SK-N-SH treated with all-trans-retinoic acid at 6 μM for 48 hours (cell line): ENCODE results near the gene KDM2B.
A peak's percentile ranks its signal among the peaks of the same experiment; 100 is the strongest.

ENCODE experiments used
- ATAC-seq: fragments of 200-7000 bp; cut with Tn5 transposase; 3 replicates; pipeline ENCODE4 v1.9.1; 2020; ENCODE audit warnings: mild to moderate bottlenecking, moderate library complexity
- ARNTL ChIP-seq: fragments of 450-650 bp; formaldehyde crosslinking; IDR thresholded peaks from 2 replicates; pipeline ENCODE4 v1.5.0; 2020; ENCODE audit warnings: low read depth, mild to moderate bottlenecking, moderate library complexity, borderline replicate concordance
- BACH2 ChIP-seq: fragments of 250-450 bp; sonication (Bioruptor Pico); IDR thresholded peaks from 2 replicates; pipeline ENCODE4 v1.9.0; 2021; ENCODE audit warnings: mild to moderate bottlenecking, borderline replicate concordance
- CREB5 ChIP-seq: fragments of 250-450 bp; sonication (Bioruptor Pico); IDR thresholded peaks from 2 replicates; pipeline ENCODE4 v1.5.1; 2020; ENCODE audit warnings: low read depth, mild to moderate bottlenecking, moderate library complexity
- CSRNP3 ChIP-seq: fragments of 250-450 bp; sonication (Bioruptor Pico); IDR thresholded peaks from 2 replicates; pipeline ENCODE4 v1.5.1; 2021; ENCODE audit warnings: mild to moderate bottlenecking, moderate library complexity
- ESRRG ChIP-seq: fragments of 250-450 bp; sonication (Bioruptor Pico); IDR thresholded peaks from 2 replicates; pipeline ENCODE4 v1.6.1; 2021; ENCODE audit warnings: mild to moderate bottlenecking
- GLIS3 ChIP-seq: fragments of 250-450 bp; sonication (Bioruptor Pico); IDR thresholded peaks from 2 replicates; pipeline ENCODE4 v1.5.0; 2020; ENCODE audit warnings: mild to moderate bottlenecking, moderate library complexity
- ISL1 ChIP-seq: fragments of 250-450 bp; sonication (Bioruptor Pico); IDR thresholded peaks from 2 replicates; pipeline ENCODE4 v2.1.2; 2022; ENCODE audit warnings: mild to moderate bottlenecking, moderate library complexity
- OSR1 ChIP-seq: fragments of 250-450 bp; sonication (Bioruptor Pico); IDR thresholded peaks from 2 replicates; pipeline ENCODE4 v1.8.0; 2022; ENCODE audit warnings: moderate library complexity, mild to moderate bottlenecking, inconsistent platforms
- PPARA ChIP-seq: fragments of 250-450 bp; sonication (Bioruptor Pico); IDR thresholded peaks from 2 replicates; pipeline ENCODE4 v1.5.0; 2020; ENCODE audit warnings: mild to moderate bottlenecking, borderline replicate concordance
- RARB ChIP-seq: fragments of 250-450 bp; sonication (Bioruptor Pico); IDR thresholded peaks from 2 replicates; pipeline ENCODE4 v1.8.0; 2021; ENCODE audit warnings: mild to moderate bottlenecking, moderate library complexity
- SNAI2 ChIP-seq: fragments of 250-450 bp; sonication (Bioruptor Pico); IDR thresholded peaks from 2 replicates; pipeline ENCODE4 v1.5.0; 2020; ENCODE audit warnings: mild to moderate bottlenecking, moderate library complexity
- TCF4 ChIP-seq: fragments of 250-450 bp; sonication (Bioruptor Pico); IDR thresholded peaks from 2 replicates; pipeline ENCODE4 v1.8.0; 2021; ENCODE audit warnings: mild to moderate bottlenecking, moderate library complexity, borderline replicate concordance
- TOX ChIP-seq: fragments of 250-450 bp; sonication (Bioruptor Pico); IDR thresholded peaks from 2 replicates; pipeline ENCODE4 v1.8.0; 2021; ENCODE audit warnings: mild to moderate bottlenecking, moderate library complexity, borderline replicate concordance
- ZC3H10 ChIP-seq: fragments of 250-450 bp; sonication (Bioruptor Pico); IDR thresholded peaks from 2 replicates; pipeline ENCODE4 v1.5.1; 2021; ENCODE audit warnings: mild to moderate bottlenecking, moderate library complexity
- ZFP3 ChIP-seq: fragments of 250-450 bp; sonication (Bioruptor Pico); IDR thresholded peaks from 2 replicates; pipeline ENCODE4 v1.5.0; 2020; ENCODE audit warnings: mild to moderate bottlenecking, moderate library complexity
- ZFP30 ChIP-seq: fragments of 450-650 bp; formaldehyde crosslinking; IDR thresholded peaks from 2 replicates; pipeline ENCODE4 v1.5.0; 2022; ENCODE audit warnings: mild to moderate bottlenecking, moderate library complexity
- ZNF565 ChIP-seq: fragments of 450-650 bp; formaldehyde crosslinking; conservative IDR thresholded peaks from 2 replicates; pipeline ENCODE4 v1.5.0; 2020; ENCODE audit warnings: low read depth, mild to moderate bottlenecking, moderate library complexity
- ZNF70 ChIP-seq: fragments of 450-650 bp; formaldehyde crosslinking; IDR thresholded peaks from 2 replicates; pipeline ENCODE4 v1.5.0; 2020; ENCODE audit warnings: mild to moderate bottlenecking, moderate library complexity
- TF ChIP-seq, protein P1 (sequence below): fragments of 250-450 bp; sonication (Bioruptor Pico); IDR thresholded peaks from 2 replicates; pipeline ENCODE4 v1.8.0; 2020; ENCODE audit warnings: mild to moderate bottlenecking, moderate library complexity, borderline replicate concordance
- TF ChIP-seq, protein P2 (sequence below): fragments of 250-450 bp; sonication (Bioruptor Pico); IDR thresholded peaks from 2 replicates; pipeline ENCODE4 v1.8.0; 2021; ENCODE audit warnings: low read depth, mild to moderate bottlenecking, moderate library complexity, borderline replicate concordance
- TF ChIP-seq, protein P3 (sequence below): fragments of 250-450 bp; sonication (Bioruptor Pico); IDR thresholded peaks from 2 replicates; pipeline ENCODE4 v1.5.0; 2020; ENCODE audit warnings: mild to moderate bottlenecking, moderate library complexity

Gene KDM2B

GRCh38 chr12:121628037-121628436 lies 47.2 kb upstream of the KDM2B start:
- TF ChIP-seq TCF4 (CRISPR knock-in tag) = no peak
- TF ChIP-seq ZC3H10 (CRISPR knock-in tag) = no peak
- TF ChIP-seq BACH2 (CRISPR knock-in tag) = no peak
- no peak for TF ChIP-seq ESRRG (CRISPR knock-in tag)
- TF ChIP-seq ZNF70 (CRISPR knock-in tag) = no peak
- TF ChIP-seq SNAI2 (CRISPR knock-in tag) = no peak
- no peak for ATAC-seq

- peak; percentile 80 for ATAC-seq
- TF ChIP-seq TOX (CRISPR knock-in tag) = no peak
- TF ChIP-seq, protein P1, sequence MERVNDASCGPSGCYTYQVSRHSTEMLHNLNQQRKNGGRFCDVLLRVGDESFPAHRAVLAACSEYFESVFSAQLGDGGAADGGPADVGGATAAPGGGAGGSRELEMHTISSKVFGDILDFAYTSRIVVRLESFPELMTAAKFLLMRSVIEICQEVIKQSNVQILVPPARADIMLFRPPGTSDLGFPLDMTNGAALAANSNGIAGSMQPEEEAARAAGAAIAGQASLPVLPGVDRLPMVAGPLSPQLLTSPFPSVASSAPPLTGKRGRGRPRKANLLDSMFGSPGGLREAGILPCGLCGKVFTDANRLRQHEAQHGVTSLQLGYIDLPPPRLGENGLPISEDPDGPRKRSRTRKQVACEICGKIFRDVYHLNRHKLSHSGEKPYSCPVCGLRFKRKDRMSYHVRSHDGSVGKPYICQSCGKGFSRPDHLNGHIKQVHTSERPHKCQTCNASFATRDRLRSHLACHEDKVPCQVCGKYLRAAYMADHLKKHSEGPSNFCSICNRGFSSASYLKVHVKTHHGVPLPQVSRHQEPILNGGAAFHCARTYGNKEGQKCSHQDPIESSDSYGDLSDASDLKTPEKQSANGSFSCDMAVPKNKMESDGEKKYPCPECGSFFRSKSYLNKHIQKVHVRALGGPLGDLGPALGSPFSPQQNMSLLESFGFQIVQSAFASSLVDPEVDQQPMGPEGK = 0 out of 2 replicates have a peak, but pooled peaks have one; percentile 30
- TF ChIP-seq ZC3H10 (CRISPR knock-in tag) = no peak
- TF ChIP-seq, all 23 proteins: peak for 1
Measured at GRCh38 chr12:121626853-121627640, 46.2 kb upstream of the KDM2B start.

- TF ChIP-seq SNAI2 (CRISPR knock-in tag) = 0 out of 2 replicates have a peak, but pooled peaks have one; percentile 50
- no peak for TF ChIP-seq CSRNP3 (CRISPR knock-in tag)
- TF ChIP-seq ZFP3 (CRISPR knock-in tag) = no peak
- ATAC-seq = peak; percentile 80
Measured at GRCh38 chr12:121626087-121626852, 45.4 kb upstream of the KDM2B start, which contains the start of gene ORAI1. ORAI1 (plus strand) TSS chr12:121626530.

DNA sequence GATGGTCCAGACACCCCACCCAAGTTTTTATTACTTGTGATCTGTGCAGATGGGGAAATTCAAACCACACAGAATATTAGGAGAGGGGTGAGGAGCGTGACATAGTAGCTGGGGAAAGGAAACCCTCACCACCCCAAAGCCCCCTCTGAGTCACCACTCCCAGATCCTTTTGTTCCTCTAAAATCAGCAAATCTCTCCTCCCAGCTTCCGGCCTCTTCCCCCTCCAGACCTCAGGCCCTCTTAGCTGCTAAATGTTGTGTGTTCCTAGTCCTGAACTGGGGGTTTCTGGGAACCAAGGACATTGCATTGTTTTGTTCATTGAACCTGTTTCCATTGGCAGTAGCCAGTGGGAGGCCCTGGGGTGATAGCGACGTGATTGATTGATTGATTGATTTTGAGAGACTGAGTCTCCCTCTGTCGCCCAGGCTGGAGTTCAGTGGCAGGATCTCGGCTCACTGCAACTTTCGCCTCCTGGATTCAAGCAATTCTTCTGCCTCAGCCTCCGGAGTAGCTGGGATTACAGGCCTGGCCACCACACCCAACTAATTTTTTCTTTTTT lies 39.6 kb upstream of the KDM2B start:
- no peak for ATAC-seq
- no peak for TF ChIP-seq ZC3H10 (CRISPR knock-in tag)
- TF ChIP-seq TCF4 (CRISPR knock-in tag) = no peak
- TF ChIP-seq OSR1 (CRISPR knock-in tag) = no peak
- no peak for TF ChIP-seq ZNF565 (CRISPR knock-in tag)
- TF ChIP-seq GLIS3 (CRISPR knock-in tag) = no peak
- no peak for TF ChIP-seq BACH2 (CRISPR knock-in tag)
- no peak for TF ChIP-seq ZNF70 (CRISPR knock-in tag)
- TF ChIP-seq ZFP3 (CRISPR knock-in tag) = no peak
- TF ChIP-seq, protein P1 = no peak
- no peak for TF ChIP-seq ZFP30
- no peak for TF ChIP-seq TOX (CRISPR knock-in tag)
- TF ChIP-seq PPARA = no peak
- TF ChIP-seq, protein P2, sequence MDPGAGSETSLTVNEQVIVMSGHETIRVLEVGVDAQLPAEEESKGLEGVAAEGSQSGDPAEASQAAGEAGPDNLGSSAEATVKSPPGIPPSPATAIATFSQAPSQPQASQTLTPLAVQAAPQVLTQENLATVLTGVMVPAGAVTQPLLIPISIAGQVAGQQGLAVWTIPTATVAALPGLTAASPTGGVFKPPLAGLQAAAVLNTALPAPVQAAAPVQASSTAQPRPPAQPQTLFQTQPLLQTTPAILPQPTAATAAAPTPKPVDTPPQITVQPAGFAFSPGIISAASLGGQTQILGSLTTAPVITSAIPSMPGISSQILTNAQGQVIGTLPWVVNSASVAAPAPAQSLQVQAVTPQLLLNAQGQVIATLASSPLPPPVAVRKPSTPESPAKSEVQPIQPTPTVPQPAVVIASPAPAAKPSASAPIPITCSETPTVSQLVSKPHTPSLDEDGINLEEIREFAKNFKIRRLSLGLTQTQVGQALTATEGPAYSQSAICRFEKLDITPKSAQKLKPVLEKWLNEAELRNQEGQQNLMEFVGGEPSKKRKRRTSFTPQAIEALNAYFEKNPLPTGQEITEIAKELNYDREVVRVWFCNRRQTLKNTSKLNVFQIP (CRISPR knock-in tag) = no peak
- TF ChIP-seq CREB5 (CRISPR knock-in tag) = no peak
- TF ChIP-seq ISL1 (CRISPR knock-in tag) = no peak
- TF ChIP-seq, protein P3, sequence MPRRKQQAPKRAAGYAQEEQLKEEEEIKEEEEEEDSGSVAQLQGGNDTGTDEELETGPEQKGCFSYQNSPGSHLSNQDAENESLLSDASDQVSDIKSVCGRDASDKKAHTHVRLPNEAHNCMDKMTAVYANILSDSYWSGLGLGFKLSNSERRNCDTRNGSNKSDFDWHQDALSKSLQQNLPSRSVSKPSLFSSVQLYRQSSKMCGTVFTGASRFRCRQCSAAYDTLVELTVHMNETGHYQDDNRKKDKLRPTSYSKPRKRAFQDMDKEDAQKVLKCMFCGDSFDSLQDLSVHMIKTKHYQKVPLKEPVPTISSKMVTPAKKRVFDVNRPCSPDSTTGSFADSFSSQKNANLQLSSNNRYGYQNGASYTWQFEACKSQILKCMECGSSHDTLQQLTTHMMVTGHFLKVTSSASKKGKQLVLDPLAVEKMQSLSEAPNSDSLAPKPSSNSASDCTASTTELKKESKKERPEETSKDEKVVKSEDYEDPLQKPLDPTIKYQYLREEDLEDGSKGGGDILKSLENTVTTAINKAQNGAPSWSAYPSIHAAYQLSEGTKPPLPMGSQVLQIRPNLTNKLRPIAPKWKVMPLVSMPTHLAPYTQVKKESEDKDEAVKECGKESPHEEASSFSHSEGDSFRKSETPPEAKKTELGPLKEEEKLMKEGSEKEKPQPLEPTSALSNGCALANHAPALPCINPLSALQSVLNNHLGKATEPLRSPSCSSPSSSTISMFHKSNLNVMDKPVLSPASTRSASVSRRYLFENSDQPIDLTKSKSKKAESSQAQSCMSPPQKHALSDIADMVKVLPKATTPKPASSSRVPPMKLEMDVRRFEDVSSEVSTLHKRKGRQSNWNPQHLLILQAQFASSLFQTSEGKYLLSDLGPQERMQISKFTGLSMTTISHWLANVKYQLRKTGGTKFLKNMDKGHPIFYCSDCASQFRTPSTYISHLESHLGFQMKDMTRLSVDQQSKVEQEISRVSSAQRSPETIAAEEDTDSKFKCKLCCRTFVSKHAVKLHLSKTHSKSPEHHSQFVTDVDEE (CRISPR knock-in tag) = no peak
- TF ChIP-seq RARB (CRISPR knock-in tag) = no peak
- no peak for TF ChIP-seq ARNTL (CRISPR knock-in tag)
- TF ChIP-seq SNAI2 (CRISPR knock-in tag) = no peak
